ENCODE data around the gene RPS6KA5. TPM values are rescaled to one million over a fixed set of nuclear protein-coding genes. Genes with fewer than 3 reads are reported as not detected.

The RPS6KA5 gene
- total RNA-seq, 4 donors from 2014 or later: 5.8 to 18.4 (median 9.8) TPM

DNA sequence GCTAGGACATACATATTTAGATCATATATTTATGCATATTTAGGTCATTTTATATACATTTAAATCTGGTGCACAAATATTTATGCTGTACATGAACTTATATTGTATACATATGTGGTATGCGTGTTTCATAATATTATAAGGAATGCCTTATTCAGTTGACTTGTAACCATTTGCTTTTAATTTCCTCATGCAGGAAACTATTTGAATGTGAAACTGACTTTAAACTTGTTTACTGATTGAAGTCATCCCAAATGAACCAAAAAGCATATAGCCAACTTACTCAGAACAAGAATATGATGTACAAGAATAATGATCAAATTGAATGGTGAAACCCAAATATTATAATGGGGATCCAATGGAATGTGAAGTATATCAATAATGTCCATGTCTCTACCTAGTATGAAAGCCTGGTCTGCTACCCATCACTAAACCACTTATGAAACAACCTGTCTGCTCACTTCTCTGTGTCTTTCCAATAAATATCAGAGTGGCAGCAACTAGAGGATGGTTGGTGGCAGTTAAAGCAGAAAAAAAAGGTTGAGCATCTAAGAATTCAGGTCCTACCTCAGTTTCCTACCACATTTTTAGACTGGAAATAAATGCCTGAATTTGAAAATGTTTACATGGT lies 38.3 kb downstream of the RPS6KA5 start:
- TF ChIP-seq CTCF (IDR thresholded peaks at IDR 0.05 in 4 of 5, conservative IDR thresholded peaks at IDR 0.05 in 1 of 5) (no peak), POLR2A (IDR thresholded peaks at IDR 0.05) (no peak)
- ATAC-seq: no peak
- Histone ChIP-seq H3K9me3 (no peaks in the 10 kb centered on the region), H3K4me3 (peak overlapping the region in 1 of 4 donors; percentile 30), H3K36me3 (no peaks in the 10 kb centered on the region), H3K27ac (no peak overlapping the region), H3K4me1 (no peaks in the 10 kb centered on the region), H3K27me3 (no peaks in the 10 kb centered on the region)
- intact Hi-C loops (cut with DNase I; ENCODE audit: low total_unique reads) (no loop called here), in situ Hi-C loops (cut with MboI; ENCODE audit: low sequenced_read_pairs in 4 of 4) (no loop called here)
- DNase-seq: no peak

GRCh38 chr14:91021115-91021514 lies 39.3 kb downstream of the RPS6KA5 start:
- DNase-seq (no peak), ATAC-seq (no peak)
- TF ChIP-seq CTCF (IDR thresholded peaks at IDR 0.05 in 4 of 5, conservative IDR thresholded peaks at IDR 0.05 in 1 of 5) (no peak), POLR2A (IDR thresholded peaks at IDR 0.05) (no peak)
- in situ Hi-C loops (cut with MboI; ENCODE audit: low sequenced_read_pairs in 4 of 4): no loop called here
- Histone ChIP-seq H3K4me1 (no peaks in the 10 kb centered on the region), H3K4me3 (no peak overlapping the region), H3K27ac (no peak overlapping the region), H3K9me3 (no peaks in the 10 kb centered on the region), H3K36me3 (no peaks in the 10 kb centered on the region), H3K27me3 (no peaks in the 10 kb centered on the region)
- intact Hi-C loops (cut with DNase I; ENCODE audit: low total_unique reads): no loop called here

DNA sequence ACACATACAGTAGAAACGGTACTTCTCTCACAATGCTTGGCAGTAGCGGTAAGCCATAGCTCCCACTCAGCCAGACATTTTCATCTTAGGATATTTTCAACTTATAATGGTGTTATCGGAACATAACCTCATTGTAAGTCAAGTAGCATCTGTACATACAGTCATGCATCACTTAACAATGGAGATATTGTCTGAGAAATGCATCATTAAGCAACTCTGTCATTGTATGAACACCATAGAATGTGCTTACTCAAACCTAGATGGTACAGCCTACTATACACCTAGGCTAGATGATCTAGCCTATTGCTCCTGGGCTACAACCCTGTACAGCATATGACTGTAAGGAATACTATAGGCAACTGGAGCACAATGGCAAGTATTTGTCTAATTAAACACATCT lies 40.8 kb downstream of the RPS6KA5 start:
- TF ChIP-seq CTCF (IDR thresholded peaks at IDR 0.05 in 4 of 5, conservative IDR thresholded peaks at IDR 0.05 in 1 of 5): no peak
- in situ Hi-C loops (cut with MboI; ENCODE audit: low sequenced_read_pairs in 4 of 4): no loop called here
- no peak overlapping the region for H3K4me3 ChIP-seq
- H3K27me3 ChIP-seq: no peaks in the 10 kb centered on the region
- intact Hi-C loops (cut with DNase I; ENCODE audit: low total_unique reads): no loop called here
- DNase-seq (no peak), ATAC-seq (no peak)
- H3K9me3 ChIP-seq: no peaks in the 10 kb centered on the region
- H3K4me1 ChIP-seq: peaks cover 0 to 9% of the 10 kb centered on the region in 2 donors
- no peak overlapping the region for H3K27ac ChIP-seq
- H3K36me3 ChIP-seq: no peaks in the 10 kb centered on the region

DNA sequence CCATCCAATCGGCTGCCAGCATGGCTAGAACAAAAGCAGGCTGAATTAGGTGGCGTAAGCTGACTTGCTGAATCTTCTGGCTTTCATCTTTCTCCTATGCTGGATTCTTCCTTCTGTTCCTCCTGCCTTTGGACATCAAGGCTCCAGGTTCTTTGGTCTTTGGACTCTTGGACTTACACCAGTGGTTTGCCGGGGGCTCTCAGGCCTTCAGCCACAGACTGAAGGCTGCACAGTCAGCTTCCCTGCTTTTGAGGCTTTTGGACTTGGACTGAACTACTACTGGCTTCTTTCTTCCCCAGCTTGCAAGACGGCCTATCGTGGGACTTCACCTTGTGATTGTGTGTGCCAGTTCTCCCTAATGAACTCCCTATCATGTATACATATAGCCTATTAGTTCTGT lies 42.0 kb downstream of the RPS6KA5 start:
- H3K36me3 ChIP-seq: no peaks in the 10 kb centered on the region
- H3K9me3 ChIP-seq: no peaks in the 10 kb centered on the region
- H3K27me3 ChIP-seq: no peaks in the 10 kb centered on the region
- in situ Hi-C loops (cut with MboI; ENCODE audit: low sequenced_read_pairs in 4 of 4): no loop called here
- ATAC-seq (no peak), DNase-seq (no peak)
- TF ChIP-seq CTCF (IDR thresholded peaks at IDR 0.05 in 4 of 5, conservative IDR thresholded peaks at IDR 0.05 in 1 of 5) (no peak), POLR2A (IDR thresholded peaks at IDR 0.05) (no peak)
- peaks cover 0 to 9% of the 10 kb centered on the region in 2 donors for H3K4me1 ChIP-seq
- intact Hi-C loops (cut with DNase I; ENCODE audit: low total_unique reads): no loop called here
- H3K4me3 ChIP-seq: no peak overlapping the region
- no peak overlapping the region for H3K27ac ChIP-seq

Measured in gastrocnemius medialis (tissue), 4 donors.